HepG2 (cell line): ENCODE data around the gene NMT2. TPM values are rescaled to one million over a fixed set of nuclear protein-coding genes. Genes with fewer than 3 reads are reported as not detected.

Experiments
- ATAD3A ChIP-seq: sonication (generic); formaldehyde crosslinking; IDR thresholded peaks from 2 replicates; pipeline ENCODE4 v1.4.0; 2020; ENCODE audit warnings: missing genetic modification reagents
- KDM5A ChIP-seq: fragments of 200-600 bp; sonication (generic); IDR thresholded peaks from 2 replicates; pipeline ENCODE4 v1.7.0; 2018; ENCODE audit warnings: antibody characterized with exemption, mild to moderate bottlenecking, low read length, borderline replicate concordance
- KLF12 ChIP-seq: sonication (generic); formaldehyde crosslinking; IDR thresholded peaks from 2 replicates; pipeline ENCODE4 v1.4.0; 2020; ENCODE audit warnings: missing genetic modification reagents, borderline replicate concordance
- SMARCE1 ChIP-seq: fragments of 450-650 bp; IDR thresholded peaks from 2 replicates; pipeline ENCODE4 v1.6.1; 2017; ENCODE audit warnings: borderline replicate concordance
- ZBTB38 ChIP-seq: sonication (generic); formaldehyde crosslinking; IDR thresholded peaks from 2 replicates; pipeline ENCODE4 v1.5.1; 2020; ENCODE audit warnings: mild to moderate bottlenecking, missing genetic modification reagents
- ZNF160 ChIP-seq: sonication (generic); formaldehyde crosslinking; IDR thresholded peaks from 2 replicates; pipeline ENCODE4 v1.8.0; 2022; ENCODE audit warnings: mild to moderate bottlenecking, inconsistent platforms, missing genetic modification reagents
- ZNF337 ChIP-seq: sonication (generic); formaldehyde crosslinking; IDR thresholded peaks from 2 replicates; pipeline ENCODE4 v1.5.1; 2020; ENCODE audit warnings: missing genetic modification reagents, low read depth, mild to moderate bottlenecking, borderline replicate concordance
- ZNF33A ChIP-seq: sonication (generic); formaldehyde crosslinking; IDR thresholded peaks from 2 replicates; pipeline ENCODE4 v1.5.1; 2020; ENCODE audit warnings: missing genetic modification reagents, mild to moderate bottlenecking, moderate library complexity, borderline replicate concordance
- ZNF33B ChIP-seq: sonication (generic); formaldehyde crosslinking; IDR thresholded peaks from 2 replicates; pipeline ENCODE4 v1.5.1; 2020; ENCODE audit warnings: mild to moderate bottlenecking, missing genetic modification reagents
- ZNF776 ChIP-seq: sonication (generic); formaldehyde crosslinking; IDR thresholded peaks from 2 replicates; pipeline ENCODE4 v1.4.0; 2020; ENCODE audit warnings: mild to moderate bottlenecking, missing genetic modification reagents
- ZNF781 ChIP-seq: sonication (generic); formaldehyde crosslinking; IDR thresholded peaks from 2 replicates; pipeline ENCODE4 v1.5.1; 2020; ENCODE audit warnings: borderline replicate concordance, mild to moderate bottlenecking, missing genetic modification reagents; ENCODE audit errors: not compliant biosample characterization
- ZNF878 ChIP-seq: sonication (generic); formaldehyde crosslinking; IDR thresholded peaks from 2 replicates; pipeline ENCODE4 v1.8.1; 2023; ENCODE audit warnings: mild to moderate bottlenecking, missing genetic modification reagents, moderate library complexity
- polyA plus RNA-seq, 8 experiments: library from polyadenylated mRNA; depleted of rRNA in 3 of 8; stranded (reverse) in 7 of 8; unstranded in 1 of 8; fragments of >200 nt; fragmentation: Illumina TruSeq in 4 of 8; extraction: Trizol in 4 of 8; gene quantifications; 2 replicates each; pipeline versions ENCODE4 v1.2.1 to v1.2.3, GENCODE V29; 2011 to 2016; ENCODE audit warnings: low read depth in 4 of 8, missing spikeins in 1 of 8, mixed read lengths in 1 of 8; ENCODE audit not compliant: insufficient read depth in 1 of 8
- total RNA-seq, 5 experiments: library from RNA; depleted of rRNA; stranded (reverse); fragments of >200 nt; fragmentation: Illumina TruSeq; extraction: Trizol; gene quantifications; 2 replicates each; pipeline ENCODE4 v1.2.3, GENCODE V29; 2016; ENCODE audit warnings: low read depth in 1 of 5
- TF ChIP-seq, protein P1 (sequence below): sonication (generic); formaldehyde crosslinking; IDR thresholded peaks from 2 replicates; pipeline ENCODE4 v1.4.0; 2020; ENCODE audit warnings: mild to moderate bottlenecking, low read depth, missing genetic modification reagents
- TF ChIP-seq, protein P2 (sequence below): sonication (generic); formaldehyde crosslinking; IDR thresholded peaks from 2 replicates; pipeline ENCODE4 v1.5.1; 2020; ENCODE audit warnings: mild to moderate bottlenecking, missing genetic modification reagents, borderline replicate concordance
- TF ChIP-seq, protein P3 (sequence below): sonication (generic); formaldehyde crosslinking; IDR thresholded peaks from 2 replicates; pipeline ENCODE4 v1.4.0; 2020; ENCODE audit warnings: mild to moderate bottlenecking, missing genetic modification reagents
- TF ChIP-seq, protein P4 (sequence below): sonication (generic); formaldehyde crosslinking; IDR thresholded peaks from 2 replicates; pipeline ENCODE4 v1.4.0; 2020; ENCODE audit warnings: mild to moderate bottlenecking, missing genetic modification reagents
- TF ChIP-seq, protein P5 (sequence below): sonication (generic); formaldehyde crosslinking; IDR thresholded peaks from 2 replicates; pipeline ENCODE4 v1.5.0; 2020; ENCODE audit warnings: mild to moderate bottlenecking, missing genetic modification reagents, moderate library complexity
- TF ChIP-seq, protein P6 (sequence below): sonication (generic); formaldehyde crosslinking; IDR thresholded peaks from 2 replicates; pipeline ENCODE4 v1.8.0; 2023; ENCODE audit warnings: mild to moderate bottlenecking, missing genetic modification reagents

The NMT2 gene
- total and polyA plus RNA-seq, 2 of the 13 experiments (the other 11 are each of a cell fraction or from before 2014, with no cell fraction given) = 10.1 to 23.8 TPM

DNA sequence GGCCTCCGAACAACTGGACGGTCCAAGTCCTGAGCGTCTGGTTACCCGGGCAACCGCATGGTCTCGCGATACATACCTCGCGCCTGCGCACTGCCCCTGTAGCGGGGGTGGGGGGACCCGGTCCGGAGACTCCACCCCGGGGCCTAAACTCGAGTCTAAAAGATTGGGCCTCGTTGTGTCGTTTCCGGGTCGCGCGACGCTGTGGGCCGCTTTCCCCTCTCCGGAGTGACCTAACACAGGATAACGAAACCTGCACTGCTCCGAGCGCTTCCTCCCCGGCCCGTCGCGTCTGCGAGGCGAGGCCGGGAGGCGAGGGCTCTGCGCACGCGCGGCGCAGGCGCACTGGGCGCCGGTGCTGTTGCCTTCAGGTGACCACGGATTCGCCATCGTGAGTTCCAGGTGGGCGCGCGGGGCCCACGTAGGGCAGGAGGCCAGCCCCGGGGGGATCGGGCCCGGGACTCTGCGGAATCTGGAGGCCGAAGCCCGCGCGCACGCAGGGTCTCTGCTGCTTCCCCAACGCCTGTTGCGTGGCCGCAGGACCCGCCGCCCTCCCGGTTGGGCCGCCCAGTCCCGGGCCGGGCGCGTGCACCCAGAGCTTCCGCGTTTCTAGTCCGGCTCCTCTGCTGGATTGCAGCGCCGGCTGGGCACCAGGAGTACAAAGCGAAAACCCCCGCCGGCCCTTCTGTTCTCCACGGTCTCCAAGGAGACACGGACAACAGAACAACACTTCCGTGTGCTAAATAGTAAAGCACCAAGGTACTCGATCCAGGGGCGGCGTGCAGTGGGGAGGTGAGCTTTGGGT lies 71.3 kb downstream of the NMT2 start, which contains the start of gene RPP38 (continued):
- 0 out of 2 replicates have a peak, but pooled peaks have one; percentile 10 for TF ChIP-seq ZNF33A (CRISPR knock-in tag)
- TF ChIP-seq, protein P1, sequence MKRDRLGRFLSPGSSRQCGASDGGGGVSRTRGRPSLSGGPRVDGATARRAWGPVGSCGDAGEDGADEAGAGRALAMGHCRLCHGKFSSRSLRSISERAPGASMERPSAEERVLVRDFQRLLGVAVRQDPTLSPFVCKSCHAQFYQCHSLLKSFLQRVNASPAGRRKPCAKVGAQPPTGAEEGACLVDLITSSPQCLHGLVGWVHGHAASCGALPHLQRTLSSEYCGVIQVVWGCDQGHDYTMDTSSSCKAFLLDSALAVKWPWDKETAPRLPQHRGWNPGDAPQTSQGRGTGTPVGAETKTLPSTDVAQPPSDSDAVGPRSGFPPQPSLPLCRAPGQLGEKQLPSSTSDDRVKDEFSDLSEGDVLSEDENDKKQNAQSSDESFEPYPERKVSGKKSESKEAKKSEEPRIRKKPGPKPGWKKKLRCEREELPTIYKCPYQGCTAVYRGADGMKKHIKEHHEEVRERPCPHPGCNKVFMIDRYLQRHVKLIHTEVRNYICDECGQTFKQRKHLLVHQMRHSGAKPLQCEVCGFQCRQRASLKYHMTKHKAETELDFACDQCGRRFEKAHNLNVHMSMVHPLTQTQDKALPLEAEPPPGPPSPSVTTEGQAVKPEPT = peak; percentile 60; the same call in 1 of the 2 replicates
- TF ChIP-seq SMARCE1 = no peak
- no peak for TF ChIP-seq ZNF878
- TF ChIP-seq KLF12 (CRISPR knock-in tag) = peak; percentile 81
- TF ChIP-seq ATAD3A (CRISPR knock-in tag) = peak; percentile 51; the same call in 1 of the 2 replicates
- peak; percentile 85 for TF ChIP-seq ZBTB38 (CRISPR knock-in tag)
- TF ChIP-seq ZNF776 (CRISPR knock-in tag) = peak; percentile 81
- TF ChIP-seq, protein P2, sequence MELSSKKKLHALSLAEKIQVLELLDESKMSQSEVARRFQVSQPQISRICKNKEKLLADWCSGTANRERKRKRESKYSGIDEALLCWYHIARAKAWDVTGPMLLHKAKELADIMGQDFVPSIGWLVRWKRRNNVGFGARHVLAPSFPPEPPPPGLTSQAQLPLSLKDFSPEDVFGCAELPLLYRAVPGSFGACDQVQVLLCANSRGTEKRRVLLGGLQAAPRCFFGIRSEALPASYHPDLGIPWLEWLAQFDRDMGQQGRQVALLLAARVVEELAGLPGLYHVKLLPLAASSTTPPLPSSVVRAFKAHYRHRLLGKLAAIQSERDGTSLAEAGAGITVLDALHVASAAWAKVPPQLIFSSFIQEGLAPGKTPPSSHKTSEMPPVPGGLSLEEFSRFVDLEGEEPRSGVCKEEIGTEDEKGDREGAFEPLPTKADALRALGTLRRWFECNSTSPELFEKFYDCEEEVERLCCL (CRISPR knock-in tag) = no peak
- TF ChIP-seq ZNF781 (CRISPR knock-in tag) = no peak
- peak; percentile 73; the same call in 1 of the 2 replicates for TF ChIP-seq ZNF160
- TF ChIP-seq, protein P3, sequence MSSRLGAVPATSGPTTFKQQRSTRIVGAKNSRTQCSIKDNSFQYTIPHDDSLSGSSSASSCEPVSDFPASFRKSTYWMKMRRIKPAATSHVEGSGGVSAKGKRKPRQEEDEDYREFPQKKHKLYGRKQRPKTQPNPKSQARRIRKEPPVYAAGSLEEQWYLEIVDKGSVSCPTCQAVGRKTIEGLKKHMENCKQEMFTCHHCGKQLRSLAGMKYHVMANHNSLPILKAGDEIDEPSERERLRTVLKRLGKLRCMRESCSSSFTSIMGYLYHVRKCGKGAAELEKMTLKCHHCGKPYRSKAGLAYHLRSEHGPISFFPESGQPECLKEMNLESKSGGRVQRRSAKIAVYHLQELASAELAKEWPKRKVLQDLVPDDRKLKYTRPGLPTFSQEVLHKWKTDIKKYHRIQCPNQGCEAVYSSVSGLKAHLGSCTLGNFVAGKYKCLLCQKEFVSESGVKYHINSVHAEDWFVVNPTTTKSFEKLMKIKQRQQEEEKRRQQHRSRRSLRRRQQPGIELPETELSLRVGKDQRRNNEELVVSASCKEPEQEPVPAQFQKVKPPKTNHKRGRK (CRISPR knock-in tag) = no peak
- TF ChIP-seq, protein P4, sequence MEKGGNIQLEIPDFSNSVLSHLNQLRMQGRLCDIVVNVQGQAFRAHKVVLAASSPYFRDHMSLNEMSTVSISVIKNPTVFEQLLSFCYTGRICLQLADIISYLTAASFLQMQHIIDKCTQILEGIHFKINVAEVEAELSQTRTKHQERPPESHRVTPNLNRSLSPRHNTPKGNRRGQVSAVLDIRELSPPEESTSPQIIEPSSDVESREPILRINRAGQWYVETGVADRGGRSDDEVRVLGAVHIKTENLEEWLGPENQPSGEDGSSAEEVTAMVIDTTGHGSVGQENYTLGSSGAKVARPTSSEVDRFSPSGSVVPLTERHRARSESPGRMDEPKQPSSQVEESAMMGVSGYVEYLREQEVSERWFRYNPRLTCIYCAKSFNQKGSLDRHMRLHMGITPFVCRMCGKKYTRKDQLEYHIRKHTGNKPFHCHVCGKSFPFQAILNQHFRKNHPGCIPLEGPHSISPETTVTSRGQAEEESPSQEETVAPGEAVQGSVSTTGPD = no peak
- TF ChIP-seq, protein P5, sequence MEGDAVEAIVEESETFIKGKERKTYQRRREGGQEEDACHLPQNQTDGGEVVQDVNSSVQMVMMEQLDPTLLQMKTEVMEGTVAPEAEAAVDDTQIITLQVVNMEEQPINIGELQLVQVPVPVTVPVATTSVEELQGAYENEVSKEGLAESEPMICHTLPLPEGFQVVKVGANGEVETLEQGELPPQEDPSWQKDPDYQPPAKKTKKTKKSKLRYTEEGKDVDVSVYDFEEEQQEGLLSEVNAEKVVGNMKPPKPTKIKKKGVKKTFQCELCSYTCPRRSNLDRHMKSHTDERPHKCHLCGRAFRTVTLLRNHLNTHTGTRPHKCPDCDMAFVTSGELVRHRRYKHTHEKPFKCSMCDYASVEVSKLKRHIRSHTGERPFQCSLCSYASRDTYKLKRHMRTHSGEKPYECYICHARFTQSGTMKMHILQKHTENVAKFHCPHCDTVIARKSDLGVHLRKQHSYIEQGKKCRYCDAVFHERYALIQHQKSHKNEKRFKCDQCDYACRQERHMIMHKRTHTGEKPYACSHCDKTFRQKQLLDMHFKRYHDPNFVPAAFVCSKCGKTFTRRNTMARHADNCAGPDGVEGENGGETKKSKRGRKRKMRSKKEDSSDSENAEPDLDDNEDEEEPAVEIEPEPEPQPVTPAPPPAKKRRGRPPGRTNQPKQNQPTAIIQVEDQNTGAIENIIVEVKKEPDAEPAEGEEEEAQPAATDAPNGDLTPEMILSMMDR (CRISPR knock-in tag) = no peak
- TF ChIP-seq ZNF33B (CRISPR knock-in tag) = peak; percentile 70; the same call in 1 of the 2 replicates
- peak; percentile 88; the same call in 1 of the 2 replicates for TF ChIP-seq ZNF337 (CRISPR knock-in tag)
- peak; percentile 68; the same call in 1 of the 2 replicates for TF ChIP-seq KDM5A
- TF ChIP-seq, protein P6, sequence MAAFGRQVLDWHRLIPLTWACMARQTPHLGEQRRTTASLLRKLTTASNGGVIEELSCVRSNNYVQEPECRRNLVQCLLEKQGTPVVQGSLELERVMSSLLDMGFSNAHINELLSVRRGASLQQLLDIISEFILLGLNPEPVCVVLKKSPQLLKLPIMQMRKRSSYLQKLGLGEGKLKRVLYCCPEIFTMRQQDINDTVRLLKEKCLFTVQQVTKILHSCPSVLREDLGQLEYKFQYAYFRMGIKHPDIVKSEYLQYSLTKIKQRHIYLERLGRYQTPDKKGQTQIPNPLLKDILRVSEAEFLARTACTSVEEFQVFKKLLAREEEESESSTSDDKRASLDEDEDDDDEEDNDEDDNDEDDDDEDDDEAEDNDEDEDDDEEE (CRISPR knock-in tag) = peak; percentile 77
